ENCODE measurements around the gene PDXP.

DNA sequence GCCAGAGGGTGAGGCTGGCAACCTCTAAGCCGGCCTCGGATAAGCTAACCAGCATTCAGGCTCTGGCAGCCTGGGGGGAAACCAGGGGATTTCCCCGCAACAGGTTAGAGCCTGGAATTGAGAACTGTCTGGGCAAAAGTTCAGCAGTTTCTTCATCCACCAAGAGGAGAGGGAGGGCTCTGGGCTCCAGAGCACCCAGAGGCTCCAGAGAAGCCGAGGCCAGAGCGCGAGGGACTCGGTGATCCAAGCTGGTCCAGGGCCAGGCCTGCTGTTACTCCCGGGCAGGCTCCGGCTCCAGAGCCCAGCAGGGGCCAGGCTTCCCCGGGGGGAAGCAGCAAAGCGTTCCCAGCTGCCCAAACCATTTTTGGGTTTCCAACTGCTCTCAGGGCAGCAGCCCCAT lies 32.4 kb upstream of the PDXP start:
- TF ChIP-seq KDM1A (IDR thresholded peaks at IDR 0.05) (no peak), TAF15 (IDR thresholded peaks at IDR 0.05; ENCODE audit: low read depth, low read length) (no peak), ESRRA (IDR thresholded peaks at IDR 0.05; ENCODE audit: borderline replicate concordance, low read depth) (no peak), SMARCA4 (IDR thresholded peaks at IDR 0.05) (no peak), ZNF121 (CRISPR knock-in tag; conservative IDR thresholded peaks at IDR 0.05) (no peak), JUNB (CRISPR knock-in tag; conservative IDR thresholded peaks at IDR 0.05) (no peak), FOXJ3 (CRISPR knock-in tag; IDR thresholded peaks at IDR 0.05) (no peak), SIRT6 (IDR thresholded peaks at IDR 0.05; ENCODE audit: low read depth, low read length) (no peak)
- TF ChIP-seq, protein P1, sequence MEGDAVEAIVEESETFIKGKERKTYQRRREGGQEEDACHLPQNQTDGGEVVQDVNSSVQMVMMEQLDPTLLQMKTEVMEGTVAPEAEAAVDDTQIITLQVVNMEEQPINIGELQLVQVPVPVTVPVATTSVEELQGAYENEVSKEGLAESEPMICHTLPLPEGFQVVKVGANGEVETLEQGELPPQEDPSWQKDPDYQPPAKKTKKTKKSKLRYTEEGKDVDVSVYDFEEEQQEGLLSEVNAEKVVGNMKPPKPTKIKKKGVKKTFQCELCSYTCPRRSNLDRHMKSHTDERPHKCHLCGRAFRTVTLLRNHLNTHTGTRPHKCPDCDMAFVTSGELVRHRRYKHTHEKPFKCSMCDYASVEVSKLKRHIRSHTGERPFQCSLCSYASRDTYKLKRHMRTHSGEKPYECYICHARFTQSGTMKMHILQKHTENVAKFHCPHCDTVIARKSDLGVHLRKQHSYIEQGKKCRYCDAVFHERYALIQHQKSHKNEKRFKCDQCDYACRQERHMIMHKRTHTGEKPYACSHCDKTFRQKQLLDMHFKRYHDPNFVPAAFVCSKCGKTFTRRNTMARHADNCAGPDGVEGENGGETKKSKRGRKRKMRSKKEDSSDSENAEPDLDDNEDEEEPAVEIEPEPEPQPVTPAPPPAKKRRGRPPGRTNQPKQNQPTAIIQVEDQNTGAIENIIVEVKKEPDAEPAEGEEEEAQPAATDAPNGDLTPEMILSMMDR (IDR thresholded peaks at IDR 0.05 in 2 of 3, conservative IDR thresholded peaks at IDR 0.05 in 1 of 3; ENCODE audit: insufficient read depth in 2 of 3, low read depth in 1 of 3, low read length in 3 of 3) = no peak
- TF ChIP-seq, protein P2, sequence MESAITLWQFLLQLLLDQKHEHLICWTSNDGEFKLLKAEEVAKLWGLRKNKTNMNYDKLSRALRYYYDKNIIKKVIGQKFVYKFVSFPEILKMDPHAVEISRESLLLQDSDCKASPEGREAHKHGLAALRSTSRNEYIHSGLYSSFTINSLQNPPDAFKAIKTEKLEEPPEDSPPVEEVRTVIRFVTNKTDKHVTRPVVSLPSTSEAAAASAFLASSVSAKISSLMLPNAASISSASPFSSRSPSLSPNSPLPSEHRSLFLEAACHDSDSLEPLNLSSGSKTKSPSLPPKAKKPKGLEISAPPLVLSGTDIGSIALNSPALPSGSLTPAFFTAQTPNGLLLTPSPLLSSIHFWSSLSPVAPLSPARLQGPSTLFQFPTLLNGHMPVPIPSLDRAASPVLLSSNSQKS (CRISPR knock-in tag; IDR thresholded peaks at IDR 0.05) = no peak
- TF ChIP-seq, protein P3, sequence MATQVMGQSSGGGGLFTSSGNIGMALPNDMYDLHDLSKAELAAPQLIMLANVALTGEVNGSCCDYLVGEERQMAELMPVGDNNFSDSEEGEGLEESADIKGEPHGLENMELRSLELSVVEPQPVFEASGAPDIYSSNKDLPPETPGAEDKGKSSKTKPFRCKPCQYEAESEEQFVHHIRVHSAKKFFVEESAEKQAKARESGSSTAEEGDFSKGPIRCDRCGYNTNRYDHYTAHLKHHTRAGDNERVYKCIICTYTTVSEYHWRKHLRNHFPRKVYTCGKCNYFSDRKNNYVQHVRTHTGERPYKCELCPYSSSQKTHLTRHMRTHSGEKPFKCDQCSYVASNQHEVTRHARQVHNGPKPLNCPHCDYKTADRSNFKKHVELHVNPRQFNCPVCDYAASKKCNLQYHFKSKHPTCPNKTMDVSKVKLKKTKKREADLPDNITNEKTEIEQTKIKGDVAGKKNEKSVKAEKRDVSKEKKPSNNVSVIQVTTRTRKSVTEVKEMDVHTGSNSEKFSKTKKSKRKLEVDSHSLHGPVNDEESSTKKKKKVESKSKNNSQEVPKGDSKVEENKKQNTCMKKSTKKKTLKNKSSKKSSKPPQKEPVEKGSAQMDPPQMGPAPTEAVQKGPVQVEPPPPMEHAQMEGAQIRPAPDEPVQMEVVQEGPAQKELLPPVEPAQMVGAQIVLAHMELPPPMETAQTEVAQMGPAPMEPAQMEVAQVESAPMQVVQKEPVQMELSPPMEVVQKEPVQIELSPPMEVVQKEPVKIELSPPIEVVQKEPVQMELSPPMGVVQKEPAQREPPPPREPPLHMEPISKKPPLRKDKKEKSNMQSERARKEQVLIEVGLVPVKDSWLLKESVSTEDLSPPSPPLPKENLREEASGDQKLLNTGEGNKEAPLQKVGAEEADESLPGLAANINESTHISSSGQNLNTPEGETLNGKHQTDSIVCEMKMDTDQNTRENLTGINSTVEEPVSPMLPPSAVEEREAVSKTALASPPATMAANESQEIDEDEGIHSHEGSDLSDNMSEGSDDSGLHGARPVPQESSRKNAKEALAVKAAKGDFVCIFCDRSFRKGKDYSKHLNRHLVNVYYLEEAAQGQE (IDR thresholded peaks at IDR 0.05; ENCODE audit: borderline replicate concordance) = no peak
- TF ChIP-seq, protein P3 (CRISPR knock-in tag; IDR thresholded peaks at IDR 0.05; ENCODE audit: low read depth) = no peak
